Measurements from ENCODE around the gene FCHSD2. TPM values are rescaled to one million over a fixed set of nuclear protein-coding genes. Genes with fewer than 3 reads are reported as not detected.

Gene FCHSD2
- polyA plus RNA-seq, 3 donors, result 14.5 to 43.5 (median 16.6) TPM

- intact Hi-C loops (cut with micrococcal nuclease), result no loop called here
- DNase-seq, result no peak
- 100% methylated on average over 2 of the region's 3 CpGs for WGBS (ENCODE audit: insufficient coverage)
- no peak overlapping the region for H3K4me3 ChIP-seq (replicated peaks in 1 of 3; ENCODE audit: low read depth in 2 of 3, low read length in 3 of 3)
- H3K27ac Mint-ChIP-seq, result peak overlapping the region in 2 of 7 donors; percentile 37 to 66
- no peaks in the 10 kb centered on the region for H3K9me3 ChIP-seq (replicated peaks in 1 of 2; ENCODE audit: control insufficient read depth in 1 of 2, insufficient read depth in 1 of 2, low read length in 2 of 2)
- no peak overlapping the region for H3K4me2 ChIP-seq (replicated peaks; ENCODE audit: extremely low read depth, low read length, poor library complexity, severe bottlenecking)
- peaks cover 10 to 23% of the 10 kb centered on the region in 2 donors for H3K36me3 ChIP-seq (replicated peaks in 1 of 2; ENCODE audit: control insufficient read depth in 1 of 2, insufficient read depth in 2 of 2, low read length in 2 of 2)
- H3K9me3 Mint-ChIP-seq, result peaks cover 0 to 4% (median 0%) of the 10 kb centered on the region in 7 donors
- peak overlapping the region in 1 of 2 donors; percentile 74 for H3K27ac ChIP-seq (ENCODE audit: low read depth in 1 of 2, low read length in 2 of 2)
- TF ChIP-seq CTCF (IDR thresholded peaks at IDR 0.05), result no peak
- H3K4me3 Mint-ChIP-seq, result no peak overlapping the region
- no peak overlapping the region for H2AFZ ChIP-seq (ENCODE audit: insufficient read depth, low read depth, low read length, poor library complexity, severe bottlenecking)
- no peaks in the 10 kb centered on the region for H4K20me1 ChIP-seq (ENCODE audit: insufficient read depth, low read length)
- no peaks in the 10 kb centered on the region for H3K27me3 Mint-ChIP-seq (ENCODE audit: low read depth in 3 of 3)
- no peak overlapping the region for H3K9ac ChIP-seq (ENCODE audit: insufficient read depth, low read length, poor library complexity, severe bottlenecking)
- no peaks in the 10 kb centered on the region for H3K27me3 ChIP-seq (ENCODE audit: control insufficient read depth in 2 of 2, insufficient read depth in 2 of 2, low read length in 2 of 2)
- H3K36me3 Mint-ChIP-seq, result peaks cover 28 to 33% of the 10 kb centered on the region in 2 donors
- peaks cover 32 to 49% of the 10 kb centered on the region in 2 donors for H3K4me1 ChIP-seq (ENCODE audit: control insufficient read depth in 1 of 2, insufficient read depth in 2 of 2, low read length in 2 of 2)
- peaks cover 52% of the 10 kb centered on the region for H3K4me1 Mint-ChIP-seq
- H3K79me2 ChIP-seq (ENCODE audit: insufficient read depth, low read length), result peaks cover 41% of the 10 kb centered on the region
Measured at GRCh38 chr11:72988821-72989220, 153.3 kb downstream of the FCHSD2 start.

GRCh38 chr11:72985645-72986044 lies 156.5 kb downstream of the FCHSD2 start:
- Histone ChIP-seq H3K36me3 (replicated peaks in 1 of 2; ENCODE audit: control insufficient read depth in 1 of 2, insufficient read depth in 2 of 2, low read length in 2 of 2) (peaks cover 13 to 27% of the 10 kb centered on the region in 2 donors), H4K20me1 (ENCODE audit: insufficient read depth, low read length) (no peaks in the 10 kb centered on the region), H3K27me3 (ENCODE audit: control insufficient read depth in 2 of 2, insufficient read depth in 2 of 2, low read length in 2 of 2) (no peaks in the 10 kb centered on the region), H3K4me3 (replicated peaks in 1 of 3; ENCODE audit: low read depth in 2 of 3, low read length in 3 of 3) (peak overlapping the region in 1 of 3 experiments; percentile 16), H3K4me1 (ENCODE audit: control insufficient read depth in 1 of 2, insufficient read depth in 2 of 2, low read length in 2 of 2) (peaks cover 54 to 68% of the 10 kb centered on the region in 2 donors), H3K9ac (ENCODE audit: insufficient read depth, low read length, poor library complexity, severe bottlenecking) (no peak overlapping the region), H3K79me2 (ENCODE audit: insufficient read depth, low read length) (peaks cover 40% of the 10 kb centered on the region), H3K4me2 (replicated peaks; ENCODE audit: extremely low read depth, low read length, poor library complexity, severe bottlenecking) (no peak overlapping the region), H2AFZ (ENCODE audit: insufficient read depth, low read depth, low read length, poor library complexity, severe bottlenecking) (no peak overlapping the region), H3K27ac (ENCODE audit: low read depth in 1 of 2, low read length in 2 of 2) (peak overlapping the region; percentile 51 to 54), H3K9me3 (replicated peaks in 1 of 2; ENCODE audit: control insufficient read depth in 1 of 2, insufficient read depth in 1 of 2, low read length in 2 of 2) (no peaks in the 10 kb centered on the region)
- Mint-ChIP-seq H3K9me3 (peaks cover 0 to 4% (median 0%) of the 10 kb centered on the region in 7 donors), H3K36me3 (peaks cover 34 to 35% of the 10 kb centered on the region in 2 donors), H3K4me3 (no peak overlapping the region), H3K27ac (peak overlapping the region; percentile 31 to 90 (median 78)), H3K27me3 (ENCODE audit: low read depth in 3 of 3) (no peaks in the 10 kb centered on the region), H3K4me1 (peaks cover 57% of the 10 kb centered on the region)
- intact Hi-C loops (cut with micrococcal nuclease), result no loop called here
- TF ChIP-seq CTCF (IDR thresholded peaks at IDR 0.05), result no peak
- no peak for DNase-seq

Data from CD14-positive monocyte (primary cell).